WTC11 (cell line): ENCODE measurements around the gene CACNA1C.

Source experiments
- CREM ChIP-seq: sonication (generic); formaldehyde crosslinking; IDR thresholded peaks from 2 replicates; pipeline ENCODE4 v1.8.1; 2022; ENCODE audit warnings: mild to moderate bottlenecking, missing genetic modification reagents, moderate library complexity
- ETV6 ChIP-seq: sonication (generic); formaldehyde crosslinking; IDR thresholded peaks from 2 replicates; pipeline ENCODE4 v1.8.1; 2022; ENCODE audit warnings: mild to moderate bottlenecking, missing genetic modification reagents
- NR2C2 ChIP-seq: sonication (generic); formaldehyde crosslinking; IDR thresholded peaks from 2 replicates; pipeline ENCODE4 v1.8.0; 2022; ENCODE audit warnings: mild to moderate bottlenecking, missing genetic modification reagents
- SP1 ChIP-seq: sonication (generic); formaldehyde crosslinking; conservative IDR thresholded peaks from 2 replicates; pipeline ENCODE4 v1.8.1; 2022; ENCODE audit warnings: missing genetic modification reagents
- TF ChIP-seq, protein P1 (sequence below): sonication (generic); formaldehyde crosslinking; IDR thresholded peaks from 2 replicates; pipeline ENCODE4 v1.8.1; 2023; ENCODE audit warnings: mild to moderate bottlenecking, missing genetic modification reagents
- TF ChIP-seq, protein P2 (sequence below): sonication (generic); formaldehyde crosslinking; IDR thresholded peaks from 2 replicates; pipeline ENCODE4 v1.8.1; 2022; ENCODE audit warnings: missing genetic modification reagents, borderline replicate concordance
- TF ChIP-seq, protein P3 (sequence below): sonication (generic); formaldehyde crosslinking; IDR thresholded peaks from 2 replicates; pipeline ENCODE4 v1.8.1; 2022; ENCODE audit warnings: mild to moderate bottlenecking, moderate library complexity, missing genetic modification reagents
- TF ChIP-seq, protein P4 (sequence below): fragments of 200-600 bp; IDR thresholded peaks from 2 replicates; pipeline ENCODE4 v1.8.0; 2022; ENCODE audit warnings: antibody characterized with exemption
- TF ChIP-seq, protein P5 (sequence below): sonication (generic); formaldehyde crosslinking; conservative IDR thresholded peaks from 2 replicates; pipeline ENCODE4 v1.8.1; 2022; ENCODE audit warnings: mild to moderate bottlenecking, missing genetic modification reagents
- TF ChIP-seq, protein P6 (sequence below): sonication (generic); formaldehyde crosslinking; IDR thresholded peaks from 2 replicates; pipeline ENCODE4 v1.8.0; 2022; ENCODE audit warnings: mild to moderate bottlenecking, missing genetic modification reagents

DNA sequence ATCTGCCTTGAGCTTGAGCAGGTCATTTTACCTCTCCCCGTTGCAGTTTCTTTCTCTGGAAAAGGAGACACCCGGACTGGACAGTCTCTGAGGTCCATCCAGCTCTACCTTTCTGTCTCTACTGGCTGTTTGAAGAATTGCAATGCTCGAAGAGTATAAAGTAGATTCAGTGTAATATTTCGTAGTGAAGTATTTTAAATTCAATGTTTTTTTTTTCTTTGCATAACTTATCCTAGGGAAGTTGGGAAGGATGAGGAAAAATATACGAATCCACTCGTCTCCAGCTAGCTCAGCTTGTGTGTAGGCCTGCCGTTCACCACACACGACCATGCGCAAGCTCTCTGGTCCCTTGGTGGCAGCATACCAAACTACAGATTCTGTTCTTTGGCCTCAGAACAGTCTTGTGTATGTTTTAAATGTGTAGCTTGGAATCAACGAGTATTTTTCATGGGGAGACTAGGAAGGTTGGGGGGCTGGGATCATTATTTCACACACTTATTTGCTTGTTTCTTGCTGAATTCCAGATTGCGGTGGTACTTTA is 307.9 kb downstream of the CACNA1C start:
- TF ChIP-seq, protein P1, sequence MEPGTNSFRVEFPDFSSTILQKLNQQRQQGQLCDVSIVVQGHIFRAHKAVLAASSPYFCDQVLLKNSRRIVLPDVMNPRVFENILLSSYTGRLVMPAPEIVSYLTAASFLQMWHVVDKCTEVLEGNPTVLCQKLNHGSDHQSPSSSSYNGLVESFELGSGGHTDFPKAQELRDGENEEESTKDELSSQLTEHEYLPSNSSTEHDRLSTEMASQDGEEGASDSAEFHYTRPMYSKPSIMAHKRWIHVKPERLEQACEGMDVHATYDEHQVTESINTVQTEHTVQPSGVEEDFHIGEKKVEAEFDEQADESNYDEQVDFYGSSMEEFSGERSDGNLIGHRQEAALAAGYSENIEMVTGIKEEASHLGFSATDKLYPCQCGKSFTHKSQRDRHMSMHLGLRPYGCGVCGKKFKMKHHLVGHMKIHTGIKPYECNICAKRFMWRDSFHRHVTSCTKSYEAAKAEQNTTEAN (CRISPR knock-in tag) = no peak
- TF ChIP-seq, protein P2, sequence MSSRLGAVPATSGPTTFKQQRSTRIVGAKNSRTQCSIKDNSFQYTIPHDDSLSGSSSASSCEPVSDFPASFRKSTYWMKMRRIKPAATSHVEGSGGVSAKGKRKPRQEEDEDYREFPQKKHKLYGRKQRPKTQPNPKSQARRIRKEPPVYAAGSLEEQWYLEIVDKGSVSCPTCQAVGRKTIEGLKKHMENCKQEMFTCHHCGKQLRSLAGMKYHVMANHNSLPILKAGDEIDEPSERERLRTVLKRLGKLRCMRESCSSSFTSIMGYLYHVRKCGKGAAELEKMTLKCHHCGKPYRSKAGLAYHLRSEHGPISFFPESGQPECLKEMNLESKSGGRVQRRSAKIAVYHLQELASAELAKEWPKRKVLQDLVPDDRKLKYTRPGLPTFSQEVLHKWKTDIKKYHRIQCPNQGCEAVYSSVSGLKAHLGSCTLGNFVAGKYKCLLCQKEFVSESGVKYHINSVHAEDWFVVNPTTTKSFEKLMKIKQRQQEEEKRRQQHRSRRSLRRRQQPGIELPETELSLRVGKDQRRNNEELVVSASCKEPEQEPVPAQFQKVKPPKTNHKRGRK (CRISPR knock-in tag) = no peak
- TF ChIP-seq, protein P3, sequence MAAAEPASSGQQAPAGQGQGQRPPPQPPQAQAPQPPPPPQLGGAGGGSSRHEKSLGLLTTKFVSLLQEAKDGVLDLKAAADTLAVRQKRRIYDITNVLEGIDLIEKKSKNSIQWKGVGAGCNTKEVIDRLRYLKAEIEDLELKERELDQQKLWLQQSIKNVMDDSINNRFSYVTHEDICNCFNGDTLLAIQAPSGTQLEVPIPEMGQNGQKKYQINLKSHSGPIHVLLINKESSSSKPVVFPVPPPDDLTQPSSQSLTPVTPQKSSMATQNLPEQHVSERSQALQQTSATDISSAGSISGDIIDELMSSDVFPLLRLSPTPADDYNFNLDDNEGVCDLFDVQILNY (CRISPR knock-in tag) = no peak
- TF ChIP-seq, protein P4, sequence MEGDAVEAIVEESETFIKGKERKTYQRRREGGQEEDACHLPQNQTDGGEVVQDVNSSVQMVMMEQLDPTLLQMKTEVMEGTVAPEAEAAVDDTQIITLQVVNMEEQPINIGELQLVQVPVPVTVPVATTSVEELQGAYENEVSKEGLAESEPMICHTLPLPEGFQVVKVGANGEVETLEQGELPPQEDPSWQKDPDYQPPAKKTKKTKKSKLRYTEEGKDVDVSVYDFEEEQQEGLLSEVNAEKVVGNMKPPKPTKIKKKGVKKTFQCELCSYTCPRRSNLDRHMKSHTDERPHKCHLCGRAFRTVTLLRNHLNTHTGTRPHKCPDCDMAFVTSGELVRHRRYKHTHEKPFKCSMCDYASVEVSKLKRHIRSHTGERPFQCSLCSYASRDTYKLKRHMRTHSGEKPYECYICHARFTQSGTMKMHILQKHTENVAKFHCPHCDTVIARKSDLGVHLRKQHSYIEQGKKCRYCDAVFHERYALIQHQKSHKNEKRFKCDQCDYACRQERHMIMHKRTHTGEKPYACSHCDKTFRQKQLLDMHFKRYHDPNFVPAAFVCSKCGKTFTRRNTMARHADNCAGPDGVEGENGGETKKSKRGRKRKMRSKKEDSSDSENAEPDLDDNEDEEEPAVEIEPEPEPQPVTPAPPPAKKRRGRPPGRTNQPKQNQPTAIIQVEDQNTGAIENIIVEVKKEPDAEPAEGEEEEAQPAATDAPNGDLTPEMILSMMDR = peak; percentile 19; the same call in 1 of the 2 replicates
- TF ChIP-seq, protein P5, sequence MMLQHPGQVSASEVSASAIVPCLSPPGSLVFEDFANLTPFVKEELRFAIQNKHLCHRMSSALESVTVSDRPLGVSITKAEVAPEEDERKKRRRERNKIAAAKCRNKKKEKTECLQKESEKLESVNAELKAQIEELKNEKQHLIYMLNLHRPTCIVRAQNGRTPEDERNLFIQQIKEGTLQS (CRISPR knock-in tag) = no peak
- TF ChIP-seq ETV6 (CRISPR knock-in tag) = no peak
- TF ChIP-seq, protein P6, sequence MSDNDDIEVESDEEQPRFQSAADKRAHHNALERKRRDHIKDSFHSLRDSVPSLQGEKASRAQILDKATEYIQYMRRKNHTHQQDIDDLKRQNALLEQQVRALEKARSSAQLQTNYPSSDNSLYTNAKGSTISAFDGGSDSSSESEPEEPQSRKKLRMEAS = no peak
- TF ChIP-seq SP1 = no peak
- TF ChIP-seq NR2C2 = no peak
- no peak for TF ChIP-seq CREM
